CMK (cell line): Measurements from ENCODE around the gene IL1R1.
"Not testable (repeated sequence)": the region's sequence is repeated elsewhere in the genome, so short reads cannot be mapped to it uniquely, and the experiment has no call there.

Experiments used
- DNase-seq: peaks from one replicate; pipeline ENCODE4 v3.0.0-alpha.2; 2010; ENCODE audit warnings: low read depth

Gene IL1R1

GRCh38 chr2:102141970-102142828 is at the start of gene IL1R1:
Gene IL1R1, plus strand, starts transcription at chr2:102142746. Its CDS starts 14,979 bp downstream, at chr2:102157725.
- no peak for DNase-seq

GRCh38 chr2:102093662-102094061 is 48.9 kb upstream of the IL1R1 start:
- no peak for DNase-seq

GRCh38 chr2:102094917-102095316 is 47.6 kb upstream of the IL1R1 start:
- DNase-seq, result no peak

- no peak for DNase-seq
These were observed 46.4 kb upstream of the IL1R1 start for GRCh38 chr2:102096103-102096502.

GRCh38 chr2:102098756-102099155 is 43.8 kb upstream of the IL1R1 start:
- DNase-seq, result no peak

GRCh38 chr2:102099536-102100298 is 42.8 kb upstream of the IL1R1 start:
- DNase-seq, result no peak

- DNase-seq, result no peak
These were observed 42.0 kb upstream of the IL1R1 start for GRCh38 chr2:102100371-102101096.

- DNase-seq, result no peak
These were observed 41.3 kb upstream of the IL1R1 start for GRCh38 chr2:102101097-102101848.

GRCh38 chr2:102101849-102102635 is 40.5 kb upstream of the IL1R1 start:
- DNase-seq, result no peak

GRCh38 chr2:102102636-102102948 is 40.0 kb upstream of the IL1R1 start:
- DNase-seq, result not testable (repeated sequence)

GRCh38 chr2:102103284-102103683 is 39.3 kb upstream of the IL1R1 start:
- DNase-seq, result no peak

GRCh38 chr2:102103992-102104871 is 38.3 kb upstream of the IL1R1 start:
- no peak for DNase-seq

- no peak for DNase-seq
These were observed 36.4 kb upstream of the IL1R1 start for GRCh38 chr2:102106133-102106556.

- DNase-seq, result not testable (repeated sequence)
These were observed 35.5 kb upstream of the IL1R1 start for GRCh38 chr2:102106813-102107740.

GRCh38 chr2:102107741-102108070 is 34.8 kb upstream of the IL1R1 start:
- DNase-seq, result no peak

- DNase-seq, result no peak
These were observed 33.5 kb upstream of the IL1R1 start for GRCh38 chr2:102109016-102109415.

- DNase-seq, result no peak
These were observed 32.4 kb upstream of the IL1R1 start for GRCh38 chr2:102110171-102110570.

GRCh38 chr2:102110596-102111334 is 31.8 kb upstream of the IL1R1 start:
- no peak for DNase-seq
